Pulmonary artery endothelial cell (primary cell): ENCODE data around the gene NDOR1. TPM values are rescaled to one million over a fixed set of nuclear protein-coding genes. Genes with fewer than 3 reads are reported as not detected.

ENCODE experiments used
- DNase-seq: peaks from one replicate; pipeline ENCODE4 v3.0.0-alpha.2; 2011; ENCODE audit warnings: low read depth, low spot score
- total RNA-seq: library from RNA; depleted of rRNA; stranded (reverse); fragments of >200 nt; gene quantifications from 2 replicates; pipeline ENCODE4 v1.2.3, GENCODE V29; 2014

The NDOR1 gene
- total RNA-seq, 1 donor from 2014 or later, result 3.5 TPM

GRCh38 chr9:137219757-137220316 is 14.3 kb downstream of the NDOR1 start:
- no peak for DNase-seq

- DNase-seq, result no peak
Observed at GRCh38 chr9:137220317-137221094, 15.0 kb downstream of the NDOR1 start.

DNA sequence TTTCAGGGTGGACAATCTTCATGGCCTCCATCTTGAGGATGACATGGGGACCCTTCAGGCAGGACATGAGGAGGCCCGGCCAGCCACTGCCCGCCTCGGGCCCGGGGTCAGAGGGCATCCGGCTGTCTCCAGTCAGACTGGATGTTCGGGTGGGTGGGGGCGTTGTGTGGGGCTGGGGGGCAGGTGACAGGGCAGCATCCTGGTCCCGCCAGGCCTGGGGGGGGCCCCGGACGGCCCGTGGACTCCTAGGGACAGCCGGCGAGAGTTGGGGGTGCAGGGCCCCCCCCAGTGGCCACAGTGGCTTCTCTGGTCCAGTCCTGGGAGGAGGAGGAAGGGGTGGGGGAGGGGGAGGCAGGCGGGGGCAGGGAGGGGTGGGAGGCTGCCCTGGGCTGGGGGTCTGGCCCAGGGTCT is 15.6 kb downstream of the NDOR1 start:
- no peak for DNase-seq

DNA sequence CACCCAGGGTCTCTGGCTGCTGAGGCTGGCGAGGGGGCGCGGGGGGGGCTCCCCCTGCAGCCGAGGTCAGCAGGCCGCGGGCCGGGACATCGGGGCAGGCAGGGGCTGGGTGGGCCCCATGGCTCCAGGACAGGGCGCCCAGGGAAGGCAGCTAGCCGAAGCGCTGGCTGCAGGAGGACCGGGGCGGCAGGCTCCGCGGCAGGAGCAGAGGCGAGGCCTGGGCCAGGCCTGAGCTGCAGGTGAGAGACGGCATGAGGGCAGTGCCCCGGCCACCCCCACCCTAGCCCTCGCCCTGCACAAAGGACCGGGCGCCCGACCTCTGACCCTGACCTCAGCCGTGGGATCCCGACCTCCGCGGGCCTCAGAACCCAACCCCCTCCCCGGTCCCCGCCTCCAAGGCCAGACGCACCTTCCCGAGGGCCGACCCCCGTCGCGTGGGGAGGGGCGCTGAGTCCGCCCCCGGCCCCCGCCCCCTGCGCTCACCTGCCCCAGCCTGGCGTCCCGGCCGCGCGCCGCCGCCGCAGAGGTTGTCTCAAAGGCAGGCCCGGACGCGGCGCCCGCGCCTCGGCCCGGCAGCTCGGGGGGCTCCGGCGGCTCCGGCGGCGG is 16.1 kb downstream of the NDOR1 start:
- DNase-seq, result no peak

- DNase-seq, result no peak
Observed at GRCh38 chr9:137222190-137223077, 16.9 kb downstream of the NDOR1 start, which contains the start of gene RNF208. TSS of gene RNF208 (minus strand) at chr9:137222240. CDS start at chr9:137221212, 1,028 bp downstream.

- peak; percentile 94 for DNase-seq
Observed at GRCh38 chr9:137223078-137223970, 17.8 kb downstream of the NDOR1 start.

GRCh38 chr9:137224830-137225694 is 19.6 kb downstream of the NDOR1 start, which contains the start of gene CYSRT1:
TSS of gene CYSRT1 (plus strand) at chr9:137225174. CDS start at chr9:137225622, 448 bp downstream.
- no peak for DNase-seq

DNA sequence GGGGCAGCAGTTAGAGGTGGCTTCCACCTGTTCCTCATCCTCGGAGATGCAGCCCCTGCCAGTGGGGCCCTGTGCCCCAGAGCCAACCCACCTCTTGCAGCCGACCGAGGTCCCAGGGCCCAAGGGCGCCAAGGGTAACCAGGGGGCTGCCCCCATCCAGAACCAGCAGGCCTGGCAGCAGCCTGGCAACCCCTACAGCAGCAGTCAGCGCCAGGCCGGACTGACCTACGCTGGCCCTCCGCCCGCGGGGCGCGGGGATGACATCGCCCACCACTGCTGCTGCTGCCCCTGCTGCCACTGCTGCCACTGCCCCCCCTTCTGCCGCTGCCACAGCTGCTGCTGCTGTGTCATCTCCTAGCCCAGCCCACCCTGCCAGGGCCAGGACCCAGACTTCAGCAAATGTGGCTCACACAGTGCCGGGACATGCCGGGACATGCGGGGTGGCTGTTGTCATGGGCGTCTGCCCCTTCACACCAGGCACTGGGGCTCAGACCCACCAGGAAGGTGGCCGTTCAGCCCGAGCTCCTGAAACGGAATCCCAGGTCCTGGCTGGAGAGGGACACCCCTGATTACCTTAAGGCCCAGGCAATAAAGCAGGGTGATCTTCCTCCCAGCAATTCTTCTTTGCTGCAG is 20.3 kb downstream of the NDOR1 start:
- no peak for DNase-seq

DNA sequence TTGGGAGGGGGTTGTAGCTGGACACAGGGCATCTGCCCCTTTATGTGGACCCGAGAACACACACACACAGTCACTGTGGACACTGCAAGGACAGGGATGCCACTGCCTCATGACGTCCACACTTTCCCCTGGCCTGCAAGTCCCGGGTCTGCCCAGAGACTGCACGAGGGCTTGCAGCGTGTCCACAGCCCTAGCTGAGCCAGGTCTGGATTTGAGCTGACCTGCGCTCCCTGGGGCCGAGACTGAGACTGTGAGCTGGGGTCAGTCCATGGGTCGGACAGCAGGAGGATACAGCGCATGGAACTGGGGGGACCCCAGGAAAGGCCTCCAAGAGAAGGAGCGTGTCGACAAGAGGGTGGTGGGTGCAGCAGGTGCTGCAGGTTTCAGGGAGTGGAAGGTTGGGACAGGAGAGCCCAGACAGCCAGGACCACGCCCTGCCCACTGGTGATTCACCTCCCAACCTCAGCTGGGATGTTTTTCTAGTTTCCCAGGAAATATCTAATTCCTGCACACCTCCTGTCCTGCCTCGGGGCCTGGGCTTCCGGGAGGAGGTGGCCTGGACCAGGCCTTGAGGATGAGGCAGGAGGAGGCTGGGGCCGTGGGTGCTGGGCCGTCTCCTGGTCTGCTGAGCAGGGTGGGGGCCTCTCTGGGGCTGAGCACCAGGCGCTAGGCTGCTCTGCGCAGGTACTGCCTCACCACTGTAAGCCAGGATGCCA is 21.0 kb downstream of the NDOR1 start:
- no peak for DNase-seq

- peak; percentile 37 for DNase-seq
Observed at GRCh38 chr9:137227054-137227852, 21.8 kb downstream of the NDOR1 start, which contains the start of gene RNF224. TSS of gene RNF224 (plus strand) at chr9:137227502. CDS start at chr9:137228336, 834 bp downstream.

DNA sequence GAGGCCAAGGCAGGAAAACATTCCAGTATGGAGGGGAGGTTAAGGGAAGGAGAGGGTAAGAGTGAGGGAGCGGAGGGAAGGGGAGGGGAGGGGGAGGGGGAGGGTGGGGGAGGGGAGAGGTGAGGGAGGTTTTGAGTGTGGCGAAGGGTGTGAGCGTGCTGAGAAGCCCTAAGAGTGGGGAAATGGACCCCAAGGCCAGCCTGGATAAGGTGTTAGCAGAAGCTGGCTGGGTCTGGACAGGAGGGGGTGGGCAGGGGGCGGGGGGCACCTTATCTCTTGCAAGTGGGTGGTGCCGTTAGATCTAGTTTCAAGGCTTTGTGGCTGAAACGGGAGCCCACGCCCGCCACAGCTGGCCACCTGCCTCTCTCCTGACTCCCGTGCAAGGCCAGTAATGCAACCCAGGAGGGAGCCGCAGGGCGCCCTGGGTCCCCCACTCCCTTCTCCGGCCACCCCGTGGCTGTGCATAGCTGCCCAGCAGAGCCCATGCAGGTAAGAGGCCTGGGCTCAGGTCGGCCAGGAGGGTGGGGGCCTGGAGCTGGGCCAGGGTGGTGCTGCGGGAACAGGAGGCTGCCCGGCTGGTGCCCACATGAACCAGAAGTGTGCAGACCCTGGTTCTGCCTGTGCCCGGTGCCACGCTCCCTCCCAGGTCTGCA is 22.5 kb downstream of the NDOR1 start:
- DNase-seq, result no peak

GRCh38 chr9:137228506-137228967 is 23.0 kb downstream of the NDOR1 start:
- no peak for DNase-seq

- DNase-seq, result no peak
Observed at GRCh38 chr9:137228968-137229896, 23.7 kb downstream of the NDOR1 start.

- DNase-seq, result no peak
Observed at GRCh38 chr9:137229903-137230704, 24.6 kb downstream of the NDOR1 start.
